ENCODE data around the gene KANK2. TPM values are rescaled to one million over a fixed set of nuclear protein-coding genes. Genes with fewer than 3 reads are reported as not detected.

The KANK2 gene
- total and polyA plus RNA-seq, 2 of the 13 experiments (the other 11 are each of a cell fraction or from before 2014, with no cell fraction given), result 5.7 to 12.9 TPM

DNA sequence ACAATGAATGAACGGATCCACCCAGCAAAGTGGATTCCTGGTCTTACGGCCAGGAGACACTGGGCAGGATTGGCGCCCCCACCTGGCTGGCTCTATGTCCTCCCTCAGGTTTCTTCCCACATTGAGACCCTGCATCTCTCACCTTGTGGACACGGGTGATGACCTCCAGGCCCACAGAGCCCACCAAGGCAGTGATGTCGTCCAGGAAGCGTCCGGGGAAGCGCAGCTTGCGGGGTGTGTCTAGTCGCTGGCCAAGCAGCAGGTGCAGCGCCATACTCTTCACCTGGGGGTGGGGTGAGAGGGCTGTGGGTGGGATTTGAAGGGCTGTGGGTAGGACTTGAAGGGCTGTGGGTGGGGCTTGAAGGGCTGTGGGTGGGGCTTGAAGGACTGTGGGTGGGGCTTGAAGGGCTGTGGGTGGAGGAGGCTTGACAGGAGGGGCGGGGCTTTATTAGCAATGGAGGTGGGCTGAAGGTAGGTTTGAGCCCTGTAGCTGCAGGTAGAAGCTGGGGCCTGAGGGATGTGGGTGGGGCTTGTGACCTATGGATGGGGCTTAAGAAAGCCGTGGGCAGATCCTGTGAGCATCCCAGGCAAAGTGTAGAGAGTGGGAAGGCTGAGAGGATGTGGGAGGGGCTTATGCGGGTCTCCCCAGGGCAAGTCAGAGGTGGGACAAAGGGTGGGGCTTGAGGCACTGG is 30.0 kb upstream of the KANK2 start (continued):
- TF ChIP-seq ZNF24 (IDR thresholded peaks at IDR 0.05), result no peak
- no peak for TF ChIP-seq ZNF616 (CRISPR knock-in tag; IDR thresholded peaks at IDR 0.05; ENCODE audit: low read depth)
- TF ChIP-seq, protein P1, sequence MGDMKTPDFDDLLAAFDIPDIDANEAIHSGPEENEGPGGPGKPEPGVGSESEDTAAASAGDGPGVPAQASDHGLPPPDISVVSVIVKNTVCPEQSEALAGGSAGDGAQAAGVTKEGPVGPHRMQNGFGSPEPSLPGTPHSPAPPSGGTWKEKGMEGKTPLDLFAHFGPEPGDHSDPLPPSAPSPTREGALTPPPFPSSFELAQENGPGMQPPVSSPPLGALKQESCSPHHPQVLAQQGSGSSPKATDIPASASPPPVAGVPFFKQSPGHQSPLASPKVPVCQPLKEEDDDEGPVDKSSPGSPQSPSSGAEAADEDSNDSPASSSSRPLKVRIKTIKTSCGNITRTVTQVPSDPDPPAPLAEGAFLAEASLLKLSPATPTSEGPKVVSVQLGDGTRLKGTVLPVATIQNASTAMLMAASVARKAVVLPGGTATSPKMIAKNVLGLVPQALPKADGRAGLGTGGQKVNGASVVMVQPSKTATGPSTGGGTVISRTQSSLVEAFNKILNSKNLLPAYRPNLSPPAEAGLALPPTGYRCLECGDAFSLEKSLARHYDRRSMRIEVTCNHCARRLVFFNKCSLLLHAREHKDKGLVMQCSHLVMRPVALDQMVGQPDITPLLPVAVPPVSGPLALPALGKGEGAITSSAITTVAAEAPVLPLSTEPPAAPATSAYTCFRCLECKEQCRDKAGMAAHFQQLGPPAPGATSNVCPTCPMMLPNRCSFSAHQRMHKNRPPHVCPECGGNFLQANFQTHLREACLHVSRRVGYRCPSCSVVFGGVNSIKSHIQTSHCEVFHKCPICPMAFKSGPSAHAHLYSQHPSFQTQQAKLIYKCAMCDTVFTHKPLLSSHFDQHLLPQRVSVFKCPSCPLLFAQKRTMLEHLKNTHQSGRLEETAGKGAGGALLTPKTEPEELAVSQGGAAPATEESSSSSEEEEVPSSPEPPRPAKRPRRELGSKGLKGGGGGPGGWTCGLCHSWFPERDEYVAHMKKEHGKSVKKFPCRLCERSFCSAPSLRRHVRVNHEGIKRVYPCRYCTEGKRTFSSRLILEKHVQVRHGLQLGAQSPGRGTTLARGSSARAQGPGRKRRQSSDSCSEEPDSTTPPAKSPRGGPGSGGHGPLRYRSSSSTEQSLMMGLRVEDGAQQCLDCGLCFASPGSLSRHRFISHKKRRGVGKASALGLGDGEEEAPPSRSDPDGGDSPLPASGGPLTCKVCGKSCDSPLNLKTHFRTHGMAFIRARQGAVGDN (CRISPR knock-in tag; IDR thresholded peaks at IDR 0.05), result peak; percentile 27; the same call in 1 of the 2 replicates
- TF ChIP-seq SMC3 (IDR thresholded peaks at IDR 0.05; ENCODE audit: low read length), result 0 out of 2 replicates have a peak, but pooled peaks have one; percentile 21
- TF ChIP-seq ZBTB8A (CRISPR knock-in tag; IDR thresholded peaks at IDR 0.05; ENCODE audit: borderline replicate concordance, low read depth), result no peak
- TF ChIP-seq PRMT3 (CRISPR knock-in tag; IDR thresholded peaks at IDR 0.05; ENCODE audit: borderline replicate concordance, low read depth), result no peak
- TF ChIP-seq PHF5A (CRISPR knock-in tag; IDR thresholded peaks at IDR 0.05; ENCODE audit: low read depth, unreplicated experiment), result no peak
- TF ChIP-seq ZNF274 (CRISPR knock-in tag; IDR thresholded peaks at IDR 0.05), result no peak
- no peak for TF ChIP-seq NFE2 (CRISPR knock-in tag; IDR thresholded peaks at IDR 0.05)

All from HepG2 (cell line).